ENCODE data around the gene KRTAP10-11.

DNA sequence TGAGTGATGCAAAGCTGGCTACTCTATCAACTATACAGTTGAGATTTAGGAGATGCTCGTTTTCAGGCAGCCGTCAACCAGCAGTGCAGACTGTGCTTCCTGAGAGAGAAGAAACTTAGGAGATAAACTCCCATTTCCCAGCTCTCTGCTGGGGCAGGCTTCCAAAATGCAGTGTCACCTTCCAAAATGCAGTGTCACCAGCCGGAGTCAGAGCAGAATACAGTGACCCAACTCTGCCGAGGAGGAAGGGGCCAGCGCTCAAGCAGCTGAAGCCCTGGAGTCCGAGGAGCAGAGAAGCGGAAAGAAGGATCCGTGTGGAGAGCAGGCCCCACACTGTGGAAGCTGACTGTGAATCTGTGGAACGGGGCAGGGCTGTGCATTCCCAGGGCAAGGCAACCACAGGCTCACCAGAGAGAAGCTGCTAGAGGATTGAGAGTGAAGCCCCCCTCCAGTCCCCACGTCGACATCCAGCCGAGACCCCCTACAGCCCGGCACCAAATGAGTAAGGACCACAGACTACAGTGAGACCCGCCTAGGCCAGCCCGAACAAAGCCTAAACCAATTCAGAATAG is 36.5 kb downstream of the KRTAP10-11 start:
- TF ChIP-seq, protein P1, sequence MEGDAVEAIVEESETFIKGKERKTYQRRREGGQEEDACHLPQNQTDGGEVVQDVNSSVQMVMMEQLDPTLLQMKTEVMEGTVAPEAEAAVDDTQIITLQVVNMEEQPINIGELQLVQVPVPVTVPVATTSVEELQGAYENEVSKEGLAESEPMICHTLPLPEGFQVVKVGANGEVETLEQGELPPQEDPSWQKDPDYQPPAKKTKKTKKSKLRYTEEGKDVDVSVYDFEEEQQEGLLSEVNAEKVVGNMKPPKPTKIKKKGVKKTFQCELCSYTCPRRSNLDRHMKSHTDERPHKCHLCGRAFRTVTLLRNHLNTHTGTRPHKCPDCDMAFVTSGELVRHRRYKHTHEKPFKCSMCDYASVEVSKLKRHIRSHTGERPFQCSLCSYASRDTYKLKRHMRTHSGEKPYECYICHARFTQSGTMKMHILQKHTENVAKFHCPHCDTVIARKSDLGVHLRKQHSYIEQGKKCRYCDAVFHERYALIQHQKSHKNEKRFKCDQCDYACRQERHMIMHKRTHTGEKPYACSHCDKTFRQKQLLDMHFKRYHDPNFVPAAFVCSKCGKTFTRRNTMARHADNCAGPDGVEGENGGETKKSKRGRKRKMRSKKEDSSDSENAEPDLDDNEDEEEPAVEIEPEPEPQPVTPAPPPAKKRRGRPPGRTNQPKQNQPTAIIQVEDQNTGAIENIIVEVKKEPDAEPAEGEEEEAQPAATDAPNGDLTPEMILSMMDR (IDR thresholded peaks at IDR 0.05) = no peak
- TF ChIP-seq EZH2 (IDR thresholded peaks at IDR 0.05) = no peak
